NB4 (cell line): Measurements from ENCODE around the gene MEX3A.

Source experiments
- CTCF ChIP-seq: IDR thresholded peaks from one replicate; pipeline ENCODE4 v1.5.1; 2012; ENCODE audit warnings: low read depth, low read length
- MAX ChIP-seq: IDR thresholded peaks from 2 replicates; pipeline ENCODE4 v1.6.1; 2011; ENCODE audit warnings: low read depth, low read length
- MYC ChIP-seq: IDR thresholded peaks from 2 replicates; pipeline ENCODE4 v1.6.1; 2011; ENCODE audit warnings: low read depth, low read length
- POLR2A ChIP-seq: IDR thresholded peaks from 2 replicates; pipeline ENCODE4 v1.6.1; 2011; ENCODE audit warnings: mild to moderate bottlenecking; ENCODE audit not compliant: insufficient read length; ENCODE audit errors: extremely low read depth

GRCh38 chr1:156026588-156026987, 55.7 kb downstream of the MEX3A start:
- no peak for TF ChIP-seq POLR2A
- TF ChIP-seq CTCF: no peak
- no peak for TF ChIP-seq MAX
- no peak for TF ChIP-seq MYC
